Embryonic facial prominence (tissue), 1 donor: ENCODE results near the gene TSPAN14.

Source experiments
- DNase-seq: peaks from one replicate; pipeline ENCODE4 v3.0.0-alpha.2; 2016; ENCODE audit errors: extremely low spot score

TSPAN14 gene

GRCh38 chr10:80421707-80422536 lies 32.2 kb upstream of the TSPAN14 start:
- no peak for DNase-seq

GRCh38 chr10:80425901-80426300 lies 28.2 kb upstream of the TSPAN14 start:
- DNase-seq, result no peak

- DNase-seq, result no peak
Observed at GRCh38 chr10:80427541-80427940, 26.6 kb upstream of the TSPAN14 start.

- DNase-seq, result no peak
Observed at GRCh38 chr10:80429521-80429973, 24.6 kb upstream of the TSPAN14 start.

GRCh38 chr10:80433134-80433533 lies 21.0 kb upstream of the TSPAN14 start:
- DNase-seq, result no peak

- no peak for DNase-seq
Observed at GRCh38 chr10:80436446-80437098, 17.5 kb upstream of the TSPAN14 start.

GRCh38 chr10:80437227-80437626 lies 16.9 kb upstream of the TSPAN14 start:
- no peak for DNase-seq

- no peak for DNase-seq
Observed at GRCh38 chr10:80441831-80442230, 12.3 kb upstream of the TSPAN14 start.

- DNase-seq, result no peak
Observed at GRCh38 chr10:80442879-80443278, 11.2 kb upstream of the TSPAN14 start.

- no peak for DNase-seq
Observed at GRCh38 chr10:80443531-80443974, 10.6 kb upstream of the TSPAN14 start.

- DNase-seq, result no peak
Observed at GRCh38 chr10:80444124-80444523, 10.0 kb upstream of the TSPAN14 start.

GRCh38 chr10:80444646-80445319 lies 9.3 kb upstream of the TSPAN14 start:
- DNase-seq, result no peak

- DNase-seq, result no peak
Observed at GRCh38 chr10:80447436-80448190, 6.5 kb upstream of the TSPAN14 start.

- DNase-seq, result no peak
Observed at GRCh38 chr10:80448209-80448942, 5.7 kb upstream of the TSPAN14 start.

- no peak for DNase-seq
Observed at GRCh38 chr10:80449520-80449919, 4.6 kb upstream of the TSPAN14 start.

GRCh38 chr10:80451132-80451531 lies 3.0 kb upstream of the TSPAN14 start:
- DNase-seq, result no peak

- DNase-seq, result peak; percentile 59
Observed at GRCh38 chr10:80452069-80452468, 2.0 kb upstream of the TSPAN14 start.

GRCh38 chr10:80452640-80453039 lies 1.5 kb upstream of the TSPAN14 start:
- no peak for DNase-seq

GRCh38 chr10:80453056-80453841 lies 861 bp upstream of the TSPAN14 start:
- peak; percentile 37 for DNase-seq
